H9 (cell line): ENCODE measurements around the gene IP6K3. TPM values are rescaled to one million over a fixed set of nuclear protein-coding genes. Genes with fewer than 3 reads are reported as not detected.

Experiments
- DNase-seq: peaks from one replicate; pipeline ENCODE4 v3.0.0-alpha.2; 2017
- H2AFZ ChIP-seq: one replicate; pipeline ENCODE4 v1.6.1; 2013; ENCODE audit warnings: mild to moderate bottlenecking, low read length, control low read depth, moderate library complexity
- H2AK5ac ChIP-seq: 2 replicates; pipeline ENCODE4 v1.6.1; 2013; ENCODE audit warnings: low read length, control low read depth, mixed read lengths; ENCODE audit not compliant: insufficient read length
- H2BK120ac ChIP-seq: one replicate; pipeline ENCODE4 v1.6.1; 2013; ENCODE audit warnings: low read depth, mild to moderate bottlenecking, low read length, control low read depth, inconsistent platforms; ENCODE audit not compliant: poor library complexity, severe bottlenecking
- H2BK12ac ChIP-seq: 2 replicates; pipeline ENCODE4 v1.6.1; 2013; ENCODE audit warnings: low read length, control low read depth, mixed read lengths, low read depth; ENCODE audit not compliant: insufficient read length
- H2BK15ac ChIP-seq: 2 replicates; pipeline ENCODE4 v1.6.1; 2013; ENCODE audit warnings: low read depth, low read length, control low read depth
- H2BK20ac ChIP-seq: one replicate; pipeline ENCODE4 v1.6.1; 2013; ENCODE audit warnings: low read depth, mild to moderate bottlenecking, low read length, control low read depth, inconsistent platforms; ENCODE audit not compliant: poor library complexity, severe bottlenecking
- H2BK5ac ChIP-seq: 2 replicates; pipeline ENCODE4 v1.6.1; 2013; ENCODE audit warnings: low read length, control low read depth, mixed read lengths; ENCODE audit not compliant: insufficient read length
- H3K14ac ChIP-seq: 2 replicates; pipeline ENCODE4 v1.6.1; 2013; ENCODE audit warnings: low read length, control low read depth; ENCODE audit not compliant: insufficient read depth
- H3K18ac ChIP-seq: 2 replicates; pipeline ENCODE4 v1.6.1; 2013; ENCODE audit warnings: low read depth, mild to moderate bottlenecking, mixed read lengths, low read length, control low read depth; ENCODE audit not compliant: insufficient read length
- H3K23ac ChIP-seq: 2 replicates; pipeline ENCODE4 v1.6.1; 2013; ENCODE audit warnings: low read length, control low read depth, mixed read lengths, low read depth; ENCODE audit not compliant: insufficient read length
- H3K23me2 ChIP-seq: 2 replicates; pipeline ENCODE4 v1.6.1; 2013; ENCODE audit warnings: low read depth, mild to moderate bottlenecking, mixed read lengths, low read length, control low read depth; ENCODE audit not compliant: insufficient read length, poor library complexity, severe bottlenecking
- H3K27ac ChIP-seq: 2 replicates; pipeline ENCODE4 v1.5.1; 2013; ENCODE audit warnings: low read length, control low read depth, mixed read lengths, low read depth; ENCODE audit not compliant: insufficient read length
- H3K27me3 ChIP-seq: 2 replicates; pipeline ENCODE4 v1.6.1; 2013; ENCODE audit warnings: low read length, control low read depth, inconsistent platforms; ENCODE audit not compliant: insufficient read depth
- H3K4ac ChIP-seq: 2 replicates; pipeline ENCODE4 v1.6.1; 2013; ENCODE audit warnings: low read depth, mild to moderate bottlenecking, control low read depth, inconsistent platforms, low read length, moderate library complexity
- H3K4me1 ChIP-seq: 2 replicates; pipeline ENCODE4 v1.6.1; 2013; ENCODE audit warnings: low read length, control low read depth, inconsistent platforms; ENCODE audit not compliant: insufficient read depth
- H3K4me2 ChIP-seq: 2 replicates; pipeline ENCODE4 v1.6.1; 2013; ENCODE audit warnings: low read length, control low read depth, mixed read lengths; ENCODE audit not compliant: insufficient read length, insufficient read depth
- H3K56ac ChIP-seq: 2 replicates; pipeline ENCODE4 v1.6.1; 2013; ENCODE audit warnings: low read depth, mild to moderate bottlenecking, mixed read lengths, low read length, control low read depth; ENCODE audit not compliant: insufficient read length
- H3K79me1 ChIP-seq: 2 replicates; pipeline ENCODE4 v1.6.1; 2013; ENCODE audit warnings: low read depth, mild to moderate bottlenecking, moderate library complexity, low read length, control low read depth, inconsistent platforms; ENCODE audit not compliant: insufficient read depth, poor library complexity, severe bottlenecking
- H3K79me2 ChIP-seq: 2 replicates; pipeline ENCODE4 v1.6.1; 2013; ENCODE audit warnings: low read length, control low read depth, inconsistent platforms; ENCODE audit not compliant: insufficient read depth
- H3K9ac ChIP-seq: 2 replicates; pipeline ENCODE4 v1.6.1; 2013; ENCODE audit warnings: low read length, control low read depth, mixed read lengths; ENCODE audit not compliant: insufficient read length; ENCODE audit errors: extremely low read depth
- H3K9me3 ChIP-seq: one replicate; pipeline ENCODE4 v1.6.1; 2013; ENCODE audit warnings: low read depth, low read length, inconsistent platforms; ENCODE audit not compliant: control insufficient read depth
- H3T11ph ChIP-seq: one replicate; pipeline ENCODE4 v1.6.1; 2013; ENCODE audit warnings: mild to moderate bottlenecking, low read length, control low read depth, inconsistent platforms
- H4K20me1 ChIP-seq: one replicate; pipeline ENCODE4 v1.6.1; 2013; ENCODE audit not compliant: control insufficient read depth, insufficient read length, insufficient read depth
- H4K5ac ChIP-seq: 2 replicates; pipeline ENCODE4 v1.6.1; 2013; ENCODE audit warnings: low read depth, mild to moderate bottlenecking, mixed read lengths, low read length, control low read depth; ENCODE audit not compliant: insufficient read length
- H4K8ac ChIP-seq: replicated peaks from 2 replicates; pipeline ENCODE4 v1.6.1; 2013; ENCODE audit warnings: low read length, control low read depth, mixed read lengths, low read depth; ENCODE audit not compliant: insufficient read length
- H4K91ac ChIP-seq: 2 replicates; pipeline ENCODE4 v1.6.1; 2013; ENCODE audit warnings: low read depth, mild to moderate bottlenecking, moderate library complexity, mixed read lengths, low read length, control low read depth; ENCODE audit not compliant: insufficient read length
- H3K27ac Mint-ChIP-seq, 3 experiments: 2 replicates in 2 of 3; 3 replicates in 1 of 3; pipeline ENCODE4 v1.8.0; 2020 to 2021; ENCODE audit warnings: mixed read lengths in 3 of 3, mild to moderate bottlenecking in 1 of 3, moderate library complexity in 1 of 3
- H3K27me3 Mint-ChIP-seq: 2 replicates; pipeline ENCODE4 v1.8.0; 2021; ENCODE audit warnings: low read depth, mild to moderate bottlenecking, moderate library complexity, mixed read lengths
- H3K36me3 Mint-ChIP-seq, 3 experiments: 2 replicates in 2 of 3; 3 replicates in 1 of 3; pipeline ENCODE4 v1.8.0; 2020 to 2021; ENCODE audit warnings: low read depth in 3 of 3, mixed read lengths in 3 of 3; ENCODE audit not compliant: insufficient read depth in 1 of 3
- H3K4me1 Mint-ChIP-seq, 2 experiments: 2 replicates each; pipeline ENCODE4 v1.8.0; 2020; ENCODE audit warnings: mixed read lengths in 2 of 2
- H3K4me3 Mint-ChIP-seq, 2 experiments: 2 replicates in 1 of 2; 3 replicates in 1 of 2; pipeline ENCODE4 v1.8.0; 2020 to 2021; ENCODE audit warnings: mild to moderate bottlenecking in 2 of 2, mixed read lengths in 2 of 2, moderate library complexity in 1 of 2
- H3K9me3 Mint-ChIP-seq, 2 experiments: 2 replicates in 1 of 2; 3 replicates in 1 of 2; pipeline ENCODE4 v1.8.0; 2020; ENCODE audit warnings: mild to moderate bottlenecking in 2 of 2, mixed read lengths in 2 of 2, moderate library complexity in 1 of 2
- WGBS: extraction: QIAGEN DNeasy Blood & Tissue Kit; methylation state at CpG from one replicate; pipeline ENCODE4 v1.1.7; 2013; ENCODE audit warnings: missing lambda C conversion rate, low lambda C conversion rate, mixed read lengths; ENCODE audit not compliant: insufficient read length; ENCODE audit errors: extremely low coverage; 5-methylcytosine and 5-hydroxymethylcytosine counted together
- total RNA-seq: library from RNA; stranded (reverse); gene quantifications from 2 replicates; pipeline ENCODE4 v1.2.1, GENCODE V29; 2021
- TF ChIP-seq, protein P1 (sequence below): fragments of 200-600 bp; sonication (generic); conservative IDR thresholded peaks from 3 replicates; pipeline ENCODE4 v1.8.0; 2021; ENCODE audit warnings: antibody characterized with exemption, mild to moderate bottlenecking

IP6K3 gene
- total RNA-seq, 1 experiment from 2014 or later = 0.46 TPM

GRCh38 chr6:33779290-33779689 is 32.6 kb upstream of the IP6K3 start:
- peak overlapping the region in 2 of 3 experiments; percentile 95 to 98; a peak in 4 of 7 replicates for H3K27ac Mint-ChIP-seq
- Histone ChIP-seq H3K14ac (no peak overlapping the region), H3K9me3 (no peaks in the 10 kb centered on the region), H2BK20ac (no peak overlapping the region), H2BK12ac (no peak overlapping the region), H3K4ac (no peak overlapping the region), H3K9ac (no peak overlapping the region), H3K27me3 (no peaks in the 10 kb centered on the region), H2AK5ac (no peak overlapping the region), H3K23me2 (no peaks in the 10 kb centered on the region), H3K79me1 (peaks cover 3% of the 10 kb centered on the region), H4K91ac (no peak overlapping the region), H3K56ac (no peak overlapping the region), H2BK120ac (no peak overlapping the region), H3T11ph (no peak overlapping the region), H3K27ac (peak overlapping the region; percentile 37), H2BK5ac (no peak overlapping the region), H3K4me2 (no peak overlapping the region), H4K20me1 (no peaks in the 10 kb centered on the region), H3K4me1 (peaks cover 19% of the 10 kb centered on the region; the same call in 1 of the 2 replicates), H2AFZ (no peak overlapping the region), H4K5ac (no peak overlapping the region), H3K23ac (no peak overlapping the region), H2BK15ac (no peak overlapping the region), H3K79me2 (no peaks in the 10 kb centered on the region), H3K18ac (no peak overlapping the region), H4K8ac (no peak overlapping the region)
- TF ChIP-seq, protein P1, sequence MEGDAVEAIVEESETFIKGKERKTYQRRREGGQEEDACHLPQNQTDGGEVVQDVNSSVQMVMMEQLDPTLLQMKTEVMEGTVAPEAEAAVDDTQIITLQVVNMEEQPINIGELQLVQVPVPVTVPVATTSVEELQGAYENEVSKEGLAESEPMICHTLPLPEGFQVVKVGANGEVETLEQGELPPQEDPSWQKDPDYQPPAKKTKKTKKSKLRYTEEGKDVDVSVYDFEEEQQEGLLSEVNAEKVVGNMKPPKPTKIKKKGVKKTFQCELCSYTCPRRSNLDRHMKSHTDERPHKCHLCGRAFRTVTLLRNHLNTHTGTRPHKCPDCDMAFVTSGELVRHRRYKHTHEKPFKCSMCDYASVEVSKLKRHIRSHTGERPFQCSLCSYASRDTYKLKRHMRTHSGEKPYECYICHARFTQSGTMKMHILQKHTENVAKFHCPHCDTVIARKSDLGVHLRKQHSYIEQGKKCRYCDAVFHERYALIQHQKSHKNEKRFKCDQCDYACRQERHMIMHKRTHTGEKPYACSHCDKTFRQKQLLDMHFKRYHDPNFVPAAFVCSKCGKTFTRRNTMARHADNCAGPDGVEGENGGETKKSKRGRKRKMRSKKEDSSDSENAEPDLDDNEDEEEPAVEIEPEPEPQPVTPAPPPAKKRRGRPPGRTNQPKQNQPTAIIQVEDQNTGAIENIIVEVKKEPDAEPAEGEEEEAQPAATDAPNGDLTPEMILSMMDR = peak; percentile 55
- no peaks in the 10 kb centered on the region for H3K27me3 Mint-ChIP-seq
- DNase-seq = peak; percentile 67
- no peaks in the 10 kb centered on the region for H3K9me3 Mint-ChIP-seq
- peaks cover 54 to 56% of the 10 kb centered on the region in 2 experiments for H3K4me1 Mint-ChIP-seq
- H3K4me3 Mint-ChIP-seq = no peak overlapping the region
- peaks cover 50 to 95% (median 93%) of the 10 kb centered on the region in 3 experiments for H3K36me3 Mint-ChIP-seq
- WGBS = no CpG with 5 or more reads among the region's 7 CpGs
